ENCODE measurements around the gene VGLL2.
"Not testable (repeated sequence)": the region's sequence is repeated elsewhere in the genome, so short reads cannot be mapped to it uniquely, and the experiment has no call there.

Gene VGLL2, protein sequence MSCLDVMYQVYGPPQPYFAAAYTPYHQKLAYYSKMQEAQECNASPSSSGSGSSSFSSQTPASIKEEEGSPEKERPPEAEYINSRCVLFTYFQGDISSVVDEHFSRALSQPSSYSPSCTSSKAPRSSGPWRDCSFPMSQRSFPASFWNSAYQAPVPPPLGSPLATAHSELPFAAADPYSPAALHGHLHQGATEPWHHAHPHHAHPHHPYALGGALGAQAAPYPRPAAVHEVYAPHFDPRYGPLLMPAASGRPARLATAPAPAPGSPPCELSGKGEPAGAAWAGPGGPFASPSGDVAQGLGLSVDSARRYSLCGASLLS

DNA sequence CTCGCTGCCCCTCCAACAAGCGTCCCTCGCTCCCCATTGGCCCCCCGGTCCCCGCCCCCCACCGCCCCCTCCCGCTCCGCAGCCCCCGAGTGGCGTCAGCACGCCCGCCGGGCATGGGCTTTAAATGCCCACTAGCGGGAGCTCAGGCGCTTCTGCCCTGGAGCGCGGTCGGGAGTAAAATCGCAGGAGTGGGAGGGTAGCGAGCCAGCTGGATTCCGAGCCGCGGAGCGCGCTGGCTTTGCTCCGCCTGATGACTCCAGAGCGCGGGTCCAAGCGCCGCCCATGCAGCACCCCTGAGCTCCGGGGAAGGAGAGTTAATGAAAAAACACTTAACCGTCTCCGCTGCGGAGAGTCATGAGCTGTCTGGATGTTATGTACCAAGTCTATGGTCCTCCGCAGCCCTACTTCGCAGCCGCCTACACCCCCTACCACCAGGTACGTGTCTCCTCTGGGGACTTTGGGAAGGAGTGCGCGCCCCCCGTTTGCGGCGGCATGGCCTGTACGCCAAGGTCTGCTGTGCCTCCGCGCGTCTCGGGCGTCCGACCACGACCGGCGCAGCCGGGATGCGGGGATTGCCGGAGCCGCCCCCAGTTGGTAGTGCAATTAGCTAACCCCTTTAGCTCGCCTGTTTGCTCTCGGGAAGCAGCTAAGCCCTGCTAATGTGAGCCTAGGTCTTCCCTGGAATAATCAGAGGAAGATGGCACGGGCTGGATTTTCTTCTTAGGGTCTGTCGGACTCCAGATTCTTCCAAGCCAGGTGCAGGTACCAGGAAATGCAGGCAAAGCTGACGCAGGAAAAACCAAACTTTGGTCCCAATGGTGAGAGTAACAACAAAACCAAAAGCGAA lies at the start of gene VGLL2:
Gene VGLL2 (plus strand): TSS at position 149 of the 847 bp plus-strand sequence. CDS start 206 bp downstream, at position 355.
- no peak for DNase-seq

DNA sequence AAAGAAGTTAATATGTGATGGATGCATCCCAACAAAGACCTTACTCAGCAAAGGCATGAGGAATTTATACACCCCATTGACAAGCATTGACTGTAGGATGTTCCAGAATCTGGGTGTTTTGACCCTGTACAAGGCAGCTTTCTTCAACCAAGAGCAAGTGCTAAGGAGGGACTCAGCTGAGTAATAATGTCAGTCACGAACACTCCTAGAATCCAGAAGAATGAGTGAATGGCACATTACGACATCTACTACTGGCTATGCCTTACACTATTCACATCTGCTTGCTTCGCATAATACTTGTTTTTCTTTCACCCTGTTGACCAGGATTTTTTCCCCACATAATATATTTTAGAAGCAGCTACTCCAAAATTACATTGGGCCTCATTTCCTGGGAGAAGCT lies 42.5 kb upstream of the VGLL2 start:
- no peak for DNase-seq

DNA sequence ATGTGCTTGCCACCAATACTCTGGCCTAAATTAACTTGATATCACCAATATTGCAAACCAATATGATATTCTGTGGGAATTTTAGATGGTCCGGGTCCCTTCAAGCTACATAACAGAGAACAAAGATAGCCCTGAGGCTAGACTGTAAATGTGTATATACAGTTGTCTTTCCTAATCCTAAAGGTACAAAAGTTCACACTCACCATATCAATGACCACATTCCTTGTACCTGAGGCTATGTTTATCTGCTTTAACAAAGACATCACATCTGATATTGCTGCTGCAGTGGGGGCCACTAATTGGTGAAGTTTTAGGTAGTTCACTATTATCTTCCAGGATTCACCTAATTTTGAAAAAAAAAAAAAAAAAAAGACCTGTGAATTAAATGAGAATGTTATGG lies 38.6 kb upstream of the VGLL2 start:
- DNase-seq = no peak

DNA sequence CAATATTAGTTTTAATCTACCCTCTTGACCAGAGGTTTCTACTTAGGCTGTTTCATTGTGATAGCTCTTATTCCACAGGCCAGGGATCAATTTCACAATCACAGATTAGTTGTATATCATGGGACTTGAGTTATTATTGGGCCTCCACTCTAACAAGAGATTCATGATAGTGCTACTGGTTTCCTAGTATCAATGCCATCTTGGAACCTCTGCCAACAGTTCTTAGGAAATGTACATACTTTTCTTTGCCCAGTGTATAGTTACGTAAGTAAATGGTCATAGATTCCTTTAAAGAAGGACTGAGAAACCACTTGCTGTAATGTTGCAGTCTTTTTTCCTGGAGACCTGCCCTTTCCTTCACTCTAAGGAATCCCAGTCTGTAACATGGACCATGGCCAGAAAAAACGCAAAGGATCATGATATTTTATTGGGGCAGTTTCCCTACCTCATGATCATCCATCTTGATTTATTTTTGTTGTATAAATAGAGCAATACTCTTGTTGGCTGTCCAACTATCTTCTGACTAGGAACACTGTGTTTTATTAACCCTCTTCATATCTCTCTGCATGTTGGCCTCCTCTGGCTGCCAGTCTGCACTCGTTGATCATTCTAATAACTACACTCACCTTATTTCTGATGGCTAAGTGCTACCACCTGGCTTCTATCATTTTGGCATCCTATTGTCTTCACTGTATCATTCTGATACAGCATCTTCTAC lies 38.0 kb upstream of the VGLL2 start:
- DNase-seq = no peak

DNA sequence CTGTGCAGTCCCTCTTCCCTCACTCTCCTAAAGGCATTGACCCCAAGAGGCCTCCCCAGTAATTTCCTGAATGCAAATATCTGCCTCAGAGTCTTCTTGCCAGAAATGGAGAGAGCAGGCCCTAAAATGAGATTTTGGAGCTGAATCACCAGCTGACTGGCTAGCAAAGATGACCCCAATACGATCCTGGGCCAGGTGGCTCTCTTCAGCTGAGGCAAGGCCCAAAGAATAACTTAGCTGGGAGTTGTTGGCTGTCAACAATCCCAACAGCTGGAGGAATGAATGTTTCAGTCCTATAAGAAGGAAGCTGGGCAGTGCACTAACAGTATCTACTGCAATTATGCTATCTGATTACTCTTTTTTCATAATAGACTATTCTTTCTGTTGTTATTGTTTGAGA lies 37.2 kb upstream of the VGLL2 start:
- no peak for DNase-seq

DNA sequence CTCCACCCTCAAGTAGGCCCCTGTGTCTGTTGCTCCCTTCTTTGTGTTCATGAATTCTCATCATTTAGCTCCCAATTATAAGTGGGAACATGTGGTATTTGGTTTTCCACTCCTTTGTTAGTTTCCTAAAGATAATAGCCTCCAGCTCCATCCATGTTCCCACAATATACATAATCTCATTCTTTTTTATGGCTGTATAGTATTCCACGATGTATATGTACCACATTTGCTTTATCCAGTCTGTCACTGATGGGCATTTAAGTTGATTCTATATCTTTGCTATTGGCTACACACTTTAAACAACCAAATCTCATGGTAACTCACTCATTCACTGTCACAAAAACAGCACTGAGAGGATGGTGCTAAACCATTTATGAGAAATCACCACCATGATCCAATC lies 35.5 kb upstream of the VGLL2 start:
- DNase-seq = no peak

DNA sequence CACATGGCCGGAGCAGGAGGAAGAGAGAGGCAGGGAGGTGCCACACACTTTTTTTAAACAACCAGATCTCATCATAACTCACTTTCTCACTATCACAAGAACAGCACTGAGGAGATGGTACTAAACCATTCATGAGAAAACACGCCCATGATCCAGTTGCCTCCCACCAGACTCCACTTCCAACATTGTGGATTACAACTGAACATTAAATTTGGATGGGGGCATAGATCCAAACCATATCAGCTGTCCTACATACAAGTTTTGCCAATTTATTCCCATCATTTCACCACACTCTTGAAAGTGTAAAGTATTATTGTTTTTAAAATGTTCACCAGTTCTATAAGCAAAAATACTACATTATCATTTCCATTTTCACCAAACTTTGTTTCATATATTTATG lies 33.9 kb upstream of the VGLL2 start:
- DNase-seq = no peak

DNA sequence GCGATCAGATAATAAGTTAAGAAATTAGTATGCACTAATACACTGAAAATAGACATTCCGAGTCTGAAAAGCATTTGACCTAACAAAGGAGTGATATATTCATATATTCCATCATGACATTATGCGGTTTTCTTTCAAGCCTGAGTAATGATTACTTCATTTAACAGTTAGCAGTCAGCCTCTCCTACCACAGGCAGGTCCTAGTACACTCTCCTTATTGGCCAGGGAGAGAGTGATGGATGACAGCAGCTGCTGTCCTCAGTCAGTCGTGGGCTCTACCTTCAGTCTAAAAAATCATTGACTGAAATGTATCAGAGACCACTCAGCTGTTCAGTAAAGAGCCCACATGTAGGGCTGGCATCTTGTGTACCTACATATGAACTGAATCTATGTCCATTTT lies 33.2 kb upstream of the VGLL2 start:
- DNase-seq = no peak

DNA sequence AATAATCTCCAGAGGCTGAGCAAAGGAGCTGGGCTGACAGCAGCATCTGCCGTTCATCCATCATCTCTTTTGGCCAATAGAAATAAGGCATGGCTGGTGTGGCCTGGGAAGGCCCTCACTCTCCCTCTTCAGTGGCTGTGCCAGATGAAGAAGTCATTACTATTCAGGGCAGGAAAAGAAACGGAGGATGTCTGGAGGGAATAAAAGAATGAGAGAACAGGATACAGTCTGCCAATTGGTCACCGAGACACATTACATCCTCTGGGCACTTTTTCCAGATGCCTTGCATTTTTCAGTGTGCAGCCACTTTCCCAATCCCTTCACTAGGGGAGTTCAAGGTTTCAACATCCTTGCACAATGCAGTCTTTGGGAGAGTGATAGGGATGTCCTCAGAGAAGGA lies 32.2 kb upstream of the VGLL2 start:
- no peak for DNase-seq

DNA sequence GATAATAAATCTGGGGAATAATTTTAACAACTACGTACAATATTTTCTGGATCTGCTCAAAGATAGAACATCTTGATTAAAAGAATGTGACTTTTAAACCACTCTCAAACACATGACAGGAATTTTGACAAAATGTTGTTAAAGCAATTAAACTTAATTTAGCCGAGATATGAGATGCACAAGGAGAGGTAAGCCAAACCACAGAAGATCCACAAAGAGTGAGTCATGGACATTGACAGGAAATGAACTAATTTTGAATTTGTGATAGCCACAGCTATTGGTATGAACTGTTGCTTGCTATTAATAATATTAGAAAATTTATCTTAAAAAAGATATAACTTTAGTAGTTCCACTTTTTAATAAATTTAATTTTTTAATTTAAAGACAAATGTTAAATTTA lies 27.8 kb upstream of the VGLL2 start:
- no peak for DNase-seq

DNA sequence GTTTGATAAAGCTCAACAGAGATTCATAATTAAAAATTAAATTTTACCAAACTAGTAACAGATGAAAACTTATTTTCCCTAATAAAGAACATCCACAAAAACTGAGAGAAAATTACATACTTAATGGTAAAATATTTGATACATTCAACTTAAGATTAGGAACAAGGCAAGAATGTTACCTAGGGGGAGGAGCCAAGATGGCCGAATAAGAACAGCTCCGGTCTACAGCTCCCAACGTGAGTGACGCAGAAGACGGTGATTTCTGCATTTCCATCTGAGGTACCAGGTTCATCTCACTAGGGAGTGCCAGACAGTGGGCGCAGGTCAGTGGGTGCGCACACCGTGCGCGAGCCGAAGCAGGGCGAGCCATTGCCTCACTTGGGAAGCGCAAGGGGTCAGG lies 20.8 kb upstream of the VGLL2 start:
- DNase-seq = not testable (repeated sequence)

DNA sequence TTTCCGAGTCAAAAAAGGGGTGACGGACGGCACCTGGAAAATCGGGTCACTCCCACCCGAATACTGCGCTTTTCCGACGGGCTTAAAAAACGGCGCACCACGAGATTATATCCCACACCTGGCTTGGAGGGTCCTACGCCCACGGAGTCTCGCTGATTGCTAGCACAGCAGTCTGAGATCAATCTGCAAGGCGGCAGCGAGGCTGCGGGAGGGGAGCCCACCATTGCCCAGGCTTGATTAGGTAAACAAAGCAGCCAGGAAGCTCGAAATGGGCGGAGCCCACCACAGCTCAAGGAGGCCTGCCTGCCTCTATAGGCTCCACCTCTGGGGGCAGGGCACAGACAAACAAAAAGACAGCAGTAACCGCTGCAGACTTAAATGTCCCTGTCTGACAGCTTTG lies 20.4 kb upstream of the VGLL2 start:
- DNase-seq = not testable (repeated sequence)

DNA sequence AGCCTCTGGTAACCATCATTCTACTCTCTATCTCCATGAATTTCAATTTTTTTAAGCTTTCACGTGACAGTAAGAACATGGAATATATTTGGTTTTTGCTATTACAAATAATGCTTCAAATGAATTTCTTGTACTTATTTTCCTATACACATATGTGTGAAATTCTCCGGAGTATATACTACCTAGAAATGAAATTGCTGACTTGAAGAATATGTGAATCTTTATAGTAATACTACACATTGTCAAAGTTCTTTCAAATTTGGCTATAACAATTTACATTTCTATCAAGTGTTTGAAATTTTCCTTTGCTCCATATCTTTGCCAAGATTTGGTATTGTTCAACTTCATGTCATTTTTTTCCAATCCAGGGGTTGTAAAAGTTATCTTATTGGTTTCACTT lies 11.6 kb upstream of the VGLL2 start:
- DNase-seq = no peak

DNA sequence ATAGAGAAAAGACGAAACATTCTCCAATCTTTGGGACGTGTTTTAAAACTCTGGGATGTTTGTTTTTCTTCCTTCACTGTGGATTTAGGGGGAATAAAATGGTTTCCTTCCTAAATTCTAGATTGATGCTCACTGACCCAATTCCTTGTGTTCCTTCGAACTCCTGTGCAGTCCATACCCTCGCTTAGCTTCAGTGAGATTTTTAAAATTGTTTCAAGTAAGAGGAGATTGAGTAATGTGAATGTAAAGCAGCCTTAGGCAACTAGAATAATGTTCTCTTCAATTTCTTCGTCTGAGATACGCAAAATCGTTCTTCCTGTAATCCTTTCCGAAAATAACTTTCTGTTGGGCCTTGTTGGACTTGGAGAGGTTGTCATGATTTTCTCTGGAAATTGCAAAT lies 2.6 kb upstream of the VGLL2 start:
- no peak for DNase-seq

DNA sequence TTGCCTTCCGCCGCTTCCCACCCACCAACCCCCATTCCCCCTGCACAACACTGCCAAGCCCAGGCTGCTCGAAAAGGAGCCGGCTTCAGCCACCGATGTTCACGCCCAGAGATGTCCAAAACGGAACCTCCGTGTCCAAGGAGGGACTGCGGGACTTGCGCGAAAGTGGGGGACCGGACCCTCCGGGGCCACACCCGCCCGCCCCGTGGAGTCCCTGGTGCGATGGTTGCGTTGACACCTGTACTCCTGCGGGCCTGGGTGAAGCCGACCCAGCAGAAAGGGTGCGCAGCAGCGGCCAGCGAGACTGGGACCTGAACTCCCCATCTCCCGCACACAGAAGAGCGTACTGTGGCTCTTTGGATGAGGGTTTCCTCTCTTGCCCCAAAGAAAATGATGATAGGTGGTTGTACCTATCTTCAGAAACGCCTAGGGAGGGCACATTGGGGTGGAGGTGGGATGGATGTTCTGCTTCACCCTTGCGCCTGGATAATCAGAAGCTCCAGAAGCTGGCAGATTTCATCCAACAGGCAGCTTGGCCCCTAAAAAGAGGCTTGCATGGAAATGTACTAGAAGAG lies 1.9 kb upstream of the VGLL2 start:
- DNase-seq = no peak

DNA sequence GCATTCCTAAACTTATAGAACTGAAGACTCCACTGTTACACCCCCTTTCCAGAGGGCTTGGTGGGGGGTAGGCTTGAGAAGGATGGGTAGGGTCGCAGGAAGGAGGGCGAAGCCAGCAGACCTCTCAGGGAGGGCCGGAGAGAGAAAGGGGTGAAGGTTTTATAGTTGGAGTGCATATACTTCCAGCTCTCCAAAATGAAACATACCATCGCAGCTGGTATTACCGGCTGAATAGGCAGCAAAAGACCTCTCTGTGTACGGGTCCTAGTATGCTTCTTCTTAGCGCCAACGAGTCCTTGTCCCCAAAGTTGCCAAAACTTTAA lies 1.0 kb upstream of the VGLL2 start:
- DNase-seq = no peak

DNA sequence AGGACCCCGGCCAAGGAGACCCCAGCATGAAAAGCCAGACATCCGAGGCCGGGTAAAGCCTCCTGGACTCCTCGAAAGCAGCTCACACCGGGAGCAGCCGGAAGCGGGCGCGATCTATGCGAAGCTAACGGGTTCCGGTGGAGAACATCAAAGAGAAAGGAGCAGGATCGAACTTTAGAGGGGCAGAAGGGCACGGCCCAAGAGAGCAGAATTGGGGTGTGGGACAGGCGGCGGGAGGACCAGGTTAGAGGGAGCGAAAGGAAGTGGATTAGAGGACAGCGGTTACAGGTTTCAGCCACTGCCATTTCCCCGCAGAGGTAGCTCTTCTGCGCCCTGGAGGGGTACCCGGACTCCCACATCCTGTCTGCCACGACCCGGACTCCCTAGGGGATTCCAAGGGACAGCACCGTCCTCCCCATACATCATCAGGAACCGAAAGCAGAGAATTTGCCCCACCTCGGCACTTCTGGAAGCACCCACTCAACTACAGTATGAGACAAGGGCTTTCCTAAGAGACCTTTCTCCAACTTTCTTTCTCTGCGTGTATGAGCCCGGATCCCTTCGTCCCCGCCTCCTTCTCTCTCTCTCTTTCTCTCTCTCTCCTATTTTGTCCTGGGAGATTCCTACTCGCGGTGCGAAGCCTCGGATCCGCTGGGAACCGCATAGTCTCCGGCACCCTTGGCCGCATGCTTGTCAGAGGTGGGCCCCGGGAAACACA lies 507 bp upstream of the VGLL2 start:
- no peak for DNase-seq

DNA sequence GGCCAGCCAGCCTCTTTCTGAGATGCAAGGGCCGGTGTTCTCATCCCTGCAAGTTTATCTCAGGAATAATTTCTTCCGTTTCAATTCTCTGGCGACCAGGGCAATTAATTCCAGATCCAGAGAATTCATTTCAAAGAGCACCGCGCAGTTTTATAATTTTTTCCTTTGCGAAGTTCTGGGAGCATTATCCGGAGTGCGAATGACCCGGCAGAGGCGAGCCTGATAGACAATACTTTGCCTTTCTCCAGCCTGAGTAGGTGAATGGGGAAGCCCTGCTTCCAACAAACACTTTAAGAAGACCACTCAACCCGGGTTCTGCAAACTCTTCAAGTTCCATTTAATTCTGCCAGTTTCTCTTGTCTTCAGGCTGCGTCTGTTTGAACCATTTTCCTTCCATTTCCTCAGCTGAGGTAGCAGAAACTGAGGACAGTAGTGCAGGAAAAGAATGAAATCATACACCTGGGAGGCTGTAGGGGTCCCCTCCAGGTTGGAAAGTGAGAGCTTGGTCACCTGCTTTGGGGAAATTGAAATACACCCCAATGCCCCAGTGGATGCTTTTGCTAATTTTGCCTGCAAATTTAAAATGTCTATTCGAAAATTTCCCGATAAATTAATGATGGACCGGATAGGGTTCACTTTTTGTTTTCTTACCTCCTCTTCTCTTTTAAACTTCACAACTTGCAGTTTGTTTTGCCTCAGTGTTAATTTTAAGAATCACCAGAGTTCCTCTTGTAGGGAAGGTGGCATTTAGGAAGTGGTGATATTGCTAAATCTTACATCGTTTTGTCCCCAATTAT lies 1.1 kb downstream of the VGLL2 start:
- DNase-seq = no peak

DNA sequence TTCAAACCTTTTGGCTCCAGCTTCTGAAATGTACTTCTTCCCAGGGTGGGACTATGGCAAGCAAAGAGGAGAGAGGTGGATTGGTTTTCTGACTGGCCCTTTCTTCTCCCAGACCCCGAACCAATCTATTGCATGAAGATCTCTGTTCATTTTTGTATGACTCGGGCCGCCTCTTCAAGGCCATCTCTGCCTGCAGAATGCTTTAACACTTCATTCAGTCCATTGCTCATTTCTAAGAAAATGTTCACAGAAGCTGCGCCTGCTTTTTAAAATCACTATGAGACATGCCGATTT lies 1.6 kb downstream of the VGLL2 start:
- no peak for DNase-seq

DNA sequence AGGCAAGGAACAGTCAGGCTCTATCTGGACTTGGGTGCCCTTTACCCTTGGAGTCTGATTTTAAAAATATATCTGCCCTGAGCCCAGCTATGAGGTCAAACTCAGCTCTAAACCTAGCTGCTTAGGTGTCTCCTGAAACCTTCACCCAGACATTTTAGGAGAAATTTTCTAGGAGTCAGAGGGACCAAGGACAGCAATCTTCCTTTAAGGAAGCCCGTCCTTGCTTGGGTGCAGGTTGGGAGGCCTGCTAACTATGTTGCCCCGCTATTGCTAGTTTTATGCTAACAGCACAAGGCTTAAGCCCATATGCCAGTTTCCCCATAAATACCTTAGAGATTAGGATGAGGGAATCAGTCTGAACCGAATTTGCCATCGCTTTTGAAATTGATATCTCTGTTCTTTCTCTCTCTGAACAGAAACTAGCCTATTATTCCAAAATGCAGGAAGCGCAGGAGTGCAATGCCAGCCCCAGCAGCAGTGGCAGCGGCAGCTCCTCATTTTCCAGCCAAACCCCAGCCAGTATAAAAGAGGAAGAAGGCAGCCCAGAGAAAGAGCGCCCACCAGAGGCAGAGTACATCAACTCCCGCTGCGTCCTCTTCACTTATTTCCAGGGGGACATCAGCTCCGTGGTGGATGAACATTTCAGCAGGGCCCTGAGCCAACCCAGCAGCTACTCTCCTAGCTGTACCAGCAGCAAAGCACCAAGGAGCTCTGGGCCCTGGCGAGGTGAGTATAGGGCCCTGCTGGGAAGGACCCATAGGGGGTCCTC lies 2.6 kb downstream of the VGLL2 start:
- DNase-seq = no peak

DNA sequence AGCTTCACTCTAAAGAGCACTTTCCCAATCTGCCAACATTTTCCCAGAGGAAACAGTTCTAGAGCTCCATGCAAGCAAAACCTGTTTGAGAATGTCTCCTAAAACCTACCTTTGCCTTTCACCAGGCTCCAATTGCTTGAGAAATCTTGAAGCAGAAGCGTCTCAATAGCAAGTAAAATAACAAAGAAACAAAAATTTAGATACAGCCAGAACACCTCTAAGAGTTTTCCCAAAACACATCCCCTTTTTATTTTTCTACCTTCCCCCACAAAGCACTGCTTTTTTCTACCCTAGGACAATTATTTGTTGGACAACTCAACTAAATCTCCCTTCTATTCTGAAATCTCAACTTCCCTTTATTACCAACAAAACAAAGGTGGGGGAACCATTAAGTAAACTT lies 3.6 kb downstream of the VGLL2 start:
- DNase-seq = no peak
